GM18499 (cell line): ENCODE measurements around the gene POLR3K.

Experiments used
- ATAC-seq: cut with Tn5 transposase; IDR thresholded peaks from one replicate; pipeline ENCODE4 v1.9.1; 2021; ENCODE audit warnings: moderate number of reproducible peaks; ENCODE audit not compliant: insufficient read depth, unreplicated experiment

The POLR3K gene

GRCh38 chr16:79151-80054 lies 26.0 kb upstream of the POLR3K start:
- no peak for ATAC-seq

DNA sequence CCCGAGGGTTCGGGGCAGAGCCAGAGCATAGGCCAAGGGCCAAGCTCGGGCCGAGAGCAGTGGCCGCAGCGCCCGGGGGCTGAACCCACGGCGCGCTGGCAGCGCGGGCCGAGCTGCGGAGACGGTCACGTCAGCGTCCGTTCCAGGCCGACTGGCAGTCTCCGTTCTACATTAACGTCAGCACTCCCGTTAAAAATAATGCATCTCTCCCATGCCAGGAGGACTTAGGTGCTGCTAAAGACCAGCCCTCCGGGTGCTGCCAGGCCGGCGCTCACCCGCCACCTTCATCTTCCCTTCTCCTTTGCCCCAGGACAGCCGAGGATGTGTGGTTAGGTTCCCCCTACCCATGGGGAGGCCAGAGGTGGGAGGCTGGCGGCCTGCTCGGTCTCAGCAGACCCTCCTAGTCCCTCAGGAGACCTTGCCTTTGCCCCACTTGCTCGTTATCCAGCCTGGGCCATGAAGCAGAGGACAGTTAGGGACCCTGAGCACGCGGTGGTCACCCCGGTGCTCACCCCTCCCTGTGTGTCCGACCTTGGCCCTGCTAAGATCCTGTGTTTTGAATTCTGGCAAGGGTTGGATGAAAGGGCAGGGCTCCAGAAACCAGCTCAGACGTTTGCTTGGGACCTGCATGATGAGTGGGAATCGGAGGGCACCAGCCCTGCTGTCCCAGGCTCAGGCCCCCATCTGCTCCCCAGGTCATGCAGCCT lies 25.2 kb upstream of the POLR3K start:
- no peak for ATAC-seq

- no peak for ATAC-seq
These were observed 24.5 kb upstream of the POLR3K start, which contains the start of gene MPG for GRCh38 chr16:77807-78443. Gene MPG (plus strand): TSS chr16:78225. CDS start chr16:78310, 85 bp downstream.

GRCh38 chr16:77273-77806 lies 23.9 kb upstream of the POLR3K start:
- ATAC-seq = no peak

DNA sequence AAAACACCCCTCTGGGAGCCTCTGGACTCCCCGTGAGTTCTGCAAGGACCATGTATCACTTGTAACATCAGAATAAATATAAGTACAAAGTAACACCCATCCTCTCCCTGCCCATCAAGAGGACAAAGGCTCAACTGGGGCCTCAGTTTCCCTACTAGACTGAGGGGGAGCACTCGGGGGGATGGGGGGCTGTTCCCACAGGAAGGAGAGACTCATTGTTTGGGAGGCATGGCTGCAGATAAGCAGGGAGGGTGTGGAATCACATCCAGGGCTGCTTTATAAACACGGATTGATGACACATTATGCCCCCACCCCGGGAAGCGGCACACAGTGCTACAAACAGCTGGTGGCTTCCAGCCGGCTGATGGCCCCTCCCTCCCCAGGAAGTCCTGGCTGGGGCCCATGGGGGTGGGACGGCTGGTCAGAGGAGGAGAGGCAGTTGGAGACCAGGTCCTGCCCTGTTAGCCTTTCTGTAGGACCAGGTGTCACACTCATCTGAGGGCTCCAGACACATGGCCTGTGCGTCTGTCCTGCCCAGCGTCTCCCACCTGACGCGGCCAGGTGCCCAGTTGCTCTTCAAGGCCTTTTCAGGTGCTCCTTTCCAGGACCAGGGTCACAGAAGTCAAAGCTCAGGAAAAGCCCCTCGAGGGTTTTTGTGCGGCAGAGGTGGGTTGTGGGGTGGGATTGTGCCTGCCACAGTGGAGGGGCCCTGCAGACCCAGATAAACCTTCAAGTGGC lies 23.3 kb upstream of the POLR3K start:
- no peak for ATAC-seq

DNA sequence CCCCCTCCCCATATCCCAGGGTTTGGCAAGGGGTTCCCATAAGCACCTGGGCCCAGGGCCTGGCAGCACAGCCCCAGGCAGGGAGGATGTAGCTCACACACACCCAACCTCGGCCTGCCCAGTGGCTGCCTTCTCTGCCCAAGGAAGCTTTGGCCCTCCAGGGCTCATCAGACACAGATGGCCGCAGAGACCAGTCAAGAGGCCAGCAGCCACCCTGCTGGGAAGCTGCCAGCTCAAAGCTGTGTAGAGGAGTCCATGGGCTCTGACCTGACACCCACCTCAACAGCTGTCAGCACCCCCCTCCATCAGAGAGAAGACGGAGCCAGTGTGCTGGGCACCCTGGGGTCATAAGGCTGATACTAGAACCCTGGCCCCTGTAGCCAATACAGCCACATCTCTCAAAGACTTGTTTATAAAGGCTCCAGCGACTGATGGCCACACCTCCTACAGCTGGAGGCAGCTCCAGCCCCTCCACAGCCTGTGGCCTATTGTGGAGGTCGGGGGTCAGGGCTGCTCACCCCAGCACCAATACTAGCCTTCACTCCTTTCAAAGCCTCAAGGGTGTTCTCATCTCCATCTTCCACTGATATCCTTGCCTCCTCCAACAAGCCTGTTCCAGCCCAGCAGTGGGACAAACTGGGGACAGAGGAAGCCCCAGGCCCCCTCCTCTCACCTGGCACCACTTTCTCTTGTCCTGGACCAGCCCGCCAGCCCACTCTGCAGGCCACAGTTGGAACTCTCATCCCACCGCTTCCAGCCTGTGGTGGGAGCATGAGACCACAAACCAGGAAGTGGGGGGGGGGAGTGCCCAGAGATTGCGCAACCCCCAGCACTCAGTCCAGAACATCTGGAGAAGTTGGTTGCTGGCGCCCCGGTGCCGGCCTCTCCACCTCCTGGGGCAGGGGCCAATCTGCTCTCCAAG lies 22.4 kb upstream of the POLR3K start:
- ATAC-seq = no peak

- ATAC-seq = no peak
These were observed 21.4 kb upstream of the POLR3K start for GRCh38 chr16:74747-75334.

DNA sequence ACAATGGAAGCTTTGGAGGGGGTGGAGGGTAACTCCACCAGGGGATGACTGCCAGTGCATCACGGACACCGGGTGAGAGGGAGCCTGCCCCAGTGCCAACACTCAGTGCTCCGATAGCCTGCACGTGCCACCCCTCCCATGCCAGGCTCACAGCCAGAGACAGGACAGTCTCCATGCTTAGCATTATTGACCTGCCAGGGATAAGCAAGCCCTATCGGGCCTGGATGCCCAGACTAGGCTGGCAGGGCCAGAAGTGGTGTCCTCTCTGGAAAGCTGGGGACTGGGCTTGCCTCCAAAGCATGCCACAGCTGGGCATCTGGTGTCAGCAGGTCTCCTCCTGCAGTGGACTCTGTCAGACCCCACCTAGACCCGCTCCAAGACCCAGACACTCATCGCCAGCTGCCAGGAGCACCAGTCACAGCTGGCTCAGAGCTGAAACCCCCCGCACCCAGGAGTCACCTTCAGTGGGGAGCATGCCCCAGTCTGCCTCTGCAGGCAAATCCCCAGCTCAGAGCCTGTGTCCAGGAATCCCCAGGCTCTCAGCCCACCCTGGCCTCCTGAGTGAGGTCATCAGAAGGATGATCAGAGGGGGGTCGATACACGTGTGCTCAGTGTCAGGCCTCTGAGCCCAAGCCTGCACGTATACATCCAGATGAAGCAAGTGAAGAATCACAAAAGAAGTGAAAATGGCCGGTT lies 20.8 kb upstream of the POLR3K start:
- no peak for ATAC-seq

GRCh38 chr16:72561-73548 lies 19.4 kb upstream of the POLR3K start, which contains the start of gene RHBDF1:
Gene RHBDF1 (minus strand): TSS chr16:72631. CDS start chr16:65015, 7,616 bp downstream.
- no peak for ATAC-seq

DNA sequence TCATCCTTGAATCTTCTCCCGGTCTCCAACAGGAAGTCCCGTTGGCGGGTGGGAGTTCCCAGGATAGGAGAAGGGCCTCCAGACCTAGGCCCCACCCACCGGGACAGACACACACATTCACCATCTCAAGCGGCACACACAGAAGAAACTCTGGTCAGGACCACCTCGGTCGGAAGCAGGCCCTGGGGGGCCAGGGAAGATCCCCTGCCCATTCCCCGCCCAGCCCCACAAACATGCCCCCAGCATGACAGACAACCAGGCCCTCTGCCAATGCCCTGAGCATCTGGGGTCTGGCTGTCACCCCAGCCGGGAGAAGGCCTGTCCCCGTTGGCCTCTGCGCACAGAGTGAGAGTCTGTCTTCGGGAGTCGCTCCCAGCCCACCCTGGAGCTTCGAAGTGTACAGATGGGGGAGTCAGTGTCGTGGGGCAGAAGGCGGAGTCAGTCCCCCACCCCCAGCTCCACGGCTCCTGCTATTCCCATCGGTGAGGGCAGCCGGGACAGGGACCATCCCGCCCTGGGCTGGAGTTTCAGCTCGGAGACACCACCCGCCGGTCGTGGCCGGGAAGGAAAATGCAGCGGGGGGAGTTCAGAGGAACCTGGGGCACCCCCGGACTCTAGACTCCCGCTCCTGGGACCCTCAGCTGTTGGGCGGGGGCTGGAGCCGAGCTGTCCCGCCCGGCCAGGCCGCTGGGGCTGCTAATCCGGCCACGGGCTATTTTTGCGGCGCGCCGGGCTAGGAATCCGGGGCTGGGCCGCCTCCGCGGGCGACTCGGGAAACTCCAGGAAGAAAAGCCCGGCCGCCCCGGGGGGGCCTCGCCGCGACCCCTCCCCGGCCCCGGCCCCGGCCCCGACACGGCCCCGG lies 18.4 kb upstream of the POLR3K start:
- ATAC-seq = no peak

DNA sequence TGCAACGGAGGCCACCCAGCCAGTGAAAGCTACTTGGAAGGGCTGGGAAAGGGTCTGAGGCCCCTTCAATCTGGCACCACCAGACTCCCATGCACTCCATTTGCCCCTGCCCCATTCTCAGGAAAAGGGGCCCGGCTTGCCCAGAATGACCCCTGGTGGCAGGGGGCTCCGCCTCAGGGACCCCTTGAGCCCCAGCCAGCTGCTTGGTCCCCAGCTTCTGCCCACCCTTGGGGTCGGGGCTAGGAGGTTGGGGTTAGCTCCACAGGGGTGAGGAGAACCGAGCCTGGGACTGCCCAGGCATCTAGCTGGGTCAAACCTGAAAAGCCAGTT lies 17.8 kb upstream of the POLR3K start:
- ATAC-seq = no peak

DNA sequence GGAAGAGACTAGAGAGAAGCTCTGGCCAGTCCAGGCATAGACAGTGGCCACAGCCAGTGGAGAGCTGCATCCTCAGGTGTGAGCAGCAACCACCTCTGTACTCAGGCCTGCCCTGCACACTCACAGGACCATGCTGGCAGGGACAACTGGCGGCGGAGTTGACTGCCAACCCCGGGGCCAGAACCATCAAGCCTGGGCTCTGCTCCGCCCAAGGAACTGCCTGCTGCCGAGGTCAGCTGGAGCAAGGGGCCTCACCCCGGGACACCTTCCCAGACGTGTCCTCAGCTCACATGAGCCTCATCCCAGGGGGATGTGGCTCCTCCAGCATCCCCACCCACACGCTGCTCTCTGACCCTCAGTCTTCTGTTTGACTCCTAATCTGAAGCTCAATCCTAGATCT lies 15.8 kb upstream of the POLR3K start:
- no peak for ATAC-seq

DNA sequence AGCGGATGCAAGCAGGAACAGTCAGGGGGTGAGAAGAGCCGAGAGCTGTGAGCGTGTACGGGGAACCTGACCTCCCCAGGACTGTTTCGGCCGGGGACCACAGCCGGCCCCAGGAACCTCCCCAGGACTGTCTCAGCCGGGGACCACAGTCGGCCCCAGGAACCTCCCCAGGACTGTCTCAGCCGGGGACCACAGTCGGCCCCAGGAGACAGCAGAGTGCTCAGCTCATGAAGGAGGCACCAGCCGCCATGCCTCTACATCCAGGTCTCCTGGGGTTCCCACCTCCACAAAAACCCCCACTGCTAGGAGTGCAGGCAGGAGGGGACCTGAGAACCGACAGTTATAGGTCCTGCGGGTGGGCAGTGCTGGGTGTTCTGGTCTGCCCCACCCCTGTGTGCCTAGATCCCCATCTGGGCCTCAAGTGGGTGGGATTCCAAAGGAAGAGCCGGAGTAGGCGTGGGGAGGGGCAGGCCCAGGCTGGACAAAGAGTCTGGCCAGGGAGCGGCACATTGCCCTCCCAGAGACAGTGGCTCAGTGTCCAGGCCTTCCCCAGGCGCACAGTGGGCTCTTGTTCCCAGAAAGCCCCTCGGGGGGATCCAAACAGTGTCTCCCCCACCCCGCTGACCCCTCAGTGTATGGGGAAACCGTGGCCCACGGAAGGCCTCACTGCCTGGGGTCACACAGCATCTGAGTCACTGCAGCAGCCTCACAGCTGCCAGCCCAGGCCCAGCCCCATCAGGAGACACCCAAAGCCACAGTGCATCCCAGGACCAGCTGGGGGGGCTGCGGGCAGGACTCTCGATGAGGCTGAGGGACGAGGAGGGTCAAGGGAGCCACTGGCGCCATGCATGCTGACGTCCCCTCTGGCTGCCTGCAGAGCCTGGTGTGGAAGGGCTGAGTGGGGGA lies 14.7 kb upstream of the POLR3K start:
- no peak for ATAC-seq

- no peak for ATAC-seq
These were observed 13.9 kb upstream of the POLR3K start for GRCh38 chr16:67183-67791.
